Stimulated activated CD8-positive, alpha-beta memory T cell treated with anti-CD3 and anti-CD28 coated beads, Interleukin-15, amount 100 ng/mL, for 48 hours (primary cell): ENCODE results near the gene ST6GAL1.

Experiments used
- DNase-seq, 2 donors: peaks; one replicate each; pipeline ENCODE4 v3.0.0-alpha.2; 2020; ENCODE audit warnings: low read depth in 2 of 2

ST6GAL1 gene

GRCh38 chr3:187077537-187077936, 147.2 kb downstream of the ST6GAL1 start:
- no peak for DNase-seq

GRCh38 chr3:187079090-187080022, 149.0 kb downstream of the ST6GAL1 start:
- DNase-seq = no peak

GRCh38 chr3:187080799-187081450, 150.6 kb downstream of the ST6GAL1 start:
- DNase-seq = no peak

- no peak for DNase-seq
These were observed 152.5 kb downstream of the ST6GAL1 start for GRCh38 chr3:187082758-187083375.

GRCh38 chr3:187084126-187084525, 153.8 kb downstream of the ST6GAL1 start:
- DNase-seq = no peak

GRCh38 chr3:187084580-187084979, 154.3 kb downstream of the ST6GAL1 start:
- no peak for DNase-seq

- no peak for DNase-seq
These were observed 154.8 kb downstream of the ST6GAL1 start for GRCh38 chr3:187085021-187085666.

GRCh38 chr3:187085933-187086332, 155.6 kb downstream of the ST6GAL1 start:
- DNase-seq = no peak

GRCh38 chr3:187086831-187087230, 156.5 kb downstream of the ST6GAL1 start:
- no peak for DNase-seq

GRCh38 chr3:187088701-187089100, 158.4 kb downstream of the ST6GAL1 start:
- DNase-seq = no peak

- no peak for DNase-seq
These were observed 163.0 kb downstream of the ST6GAL1 start for GRCh38 chr3:187093320-187093719.

- DNase-seq = no peak
These were observed 168.7 kb downstream of the ST6GAL1 start for GRCh38 chr3:187098923-187099512.

GRCh38 chr3:187101184-187102072, 171.1 kb downstream of the ST6GAL1 start:
- peak in 1 of 2 donors; percentile 8 for DNase-seq

- no peak for DNase-seq
These were observed 171.8 kb downstream of the ST6GAL1 start for GRCh38 chr3:187102073-187102634.

GRCh38 chr3:187103251-187103650, 172.9 kb downstream of the ST6GAL1 start:
- DNase-seq = no peak

GRCh38 chr3:187104342-187104741, 174.0 kb downstream of the ST6GAL1 start:
- no peak for DNase-seq

GRCh38 chr3:187104933-187105332, 174.6 kb downstream of the ST6GAL1 start:
- peak in 1 of 2 donors; percentile 24 for DNase-seq

- no peak for DNase-seq
These were observed 175.4 kb downstream of the ST6GAL1 start for GRCh38 chr3:187105700-187106099.

GRCh38 chr3:187107989-187108388, 177.7 kb downstream of the ST6GAL1 start:
- DNase-seq = no peak

- DNase-seq = no peak
These were observed 179.8 kb downstream of the ST6GAL1 start for GRCh38 chr3:187110156-187110555.
